NCI-H146 treated with DMSO at 0.1 percent for 48 hours (cell line): ENCODE results near the gene ZNF519.

Experiments used
- DNase-seq: peaks from one replicate; lab custom pipeline; 2025; ENCODE audit not compliant: unreplicated experiment; lab: John Stamatoyannopoulos, UW

ZNF519 gene

DNA sequence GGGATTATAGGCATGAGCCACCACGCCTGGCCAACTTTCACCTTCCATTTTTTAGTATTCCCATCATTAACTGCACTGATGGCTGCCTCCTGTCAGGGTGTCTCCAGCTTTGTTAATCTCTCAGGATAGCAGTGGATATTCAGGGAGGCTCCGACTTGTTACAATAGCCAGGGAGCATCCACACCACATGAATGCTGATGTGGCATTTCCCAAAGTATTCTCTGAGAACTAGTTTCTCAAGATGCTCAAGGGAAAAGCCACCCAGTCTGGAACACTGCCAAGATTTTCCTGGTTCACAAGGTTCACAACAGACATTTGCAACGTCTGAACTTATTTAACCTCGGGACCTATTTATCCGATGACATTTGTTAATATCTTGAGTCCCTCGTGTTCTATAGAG, 33.8 kb downstream of the ZNF519 start:
- DNase-seq = no peak

DNA sequence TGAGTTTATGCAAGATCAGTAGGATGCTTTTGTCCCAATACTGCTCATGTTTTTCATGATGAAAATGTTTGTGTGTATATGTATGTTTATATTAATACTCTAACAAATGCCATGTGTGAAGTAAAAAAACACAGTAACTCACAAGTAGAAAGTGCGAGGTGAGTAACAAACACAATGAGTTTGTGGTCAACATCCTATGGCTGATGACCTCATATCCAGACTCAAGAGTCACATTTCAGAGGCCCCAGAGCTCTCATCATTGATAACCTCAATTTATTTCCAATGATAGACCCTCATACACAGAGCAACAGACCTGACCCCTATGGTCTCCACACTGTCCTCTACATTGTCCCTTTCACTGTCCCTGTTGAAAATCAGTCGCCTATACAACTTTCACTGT, 34.5 kb downstream of the ZNF519 start:
- no peak for DNase-seq

DNA sequence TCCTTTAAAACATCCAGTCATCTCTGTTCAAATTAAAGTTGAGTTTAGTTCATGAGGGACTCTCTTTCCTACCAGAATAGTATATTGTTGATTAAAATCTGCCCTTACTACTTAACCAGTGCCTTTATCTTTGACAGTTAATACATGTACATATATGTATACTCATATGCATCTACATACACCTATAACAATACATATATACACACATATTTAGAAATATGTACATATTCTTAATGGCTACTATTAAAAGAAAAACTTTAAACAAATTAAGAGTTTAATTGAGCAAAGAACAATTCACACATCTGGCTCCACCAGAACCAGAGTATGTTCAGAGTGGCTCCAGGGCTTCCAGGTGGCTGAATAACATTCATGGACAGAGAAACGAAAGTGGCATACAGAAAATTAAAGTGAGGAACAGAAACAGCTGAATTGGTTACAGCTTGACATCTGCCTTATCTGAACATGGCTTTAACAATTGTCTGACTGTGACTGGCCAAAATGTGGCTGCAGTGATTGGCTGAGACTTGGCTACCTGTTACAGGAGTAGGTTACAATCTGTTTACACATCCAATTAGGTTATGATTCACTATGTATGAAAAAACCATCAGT, 38.8 kb downstream of the ZNF519 start:
- no peak for DNase-seq

DNA sequence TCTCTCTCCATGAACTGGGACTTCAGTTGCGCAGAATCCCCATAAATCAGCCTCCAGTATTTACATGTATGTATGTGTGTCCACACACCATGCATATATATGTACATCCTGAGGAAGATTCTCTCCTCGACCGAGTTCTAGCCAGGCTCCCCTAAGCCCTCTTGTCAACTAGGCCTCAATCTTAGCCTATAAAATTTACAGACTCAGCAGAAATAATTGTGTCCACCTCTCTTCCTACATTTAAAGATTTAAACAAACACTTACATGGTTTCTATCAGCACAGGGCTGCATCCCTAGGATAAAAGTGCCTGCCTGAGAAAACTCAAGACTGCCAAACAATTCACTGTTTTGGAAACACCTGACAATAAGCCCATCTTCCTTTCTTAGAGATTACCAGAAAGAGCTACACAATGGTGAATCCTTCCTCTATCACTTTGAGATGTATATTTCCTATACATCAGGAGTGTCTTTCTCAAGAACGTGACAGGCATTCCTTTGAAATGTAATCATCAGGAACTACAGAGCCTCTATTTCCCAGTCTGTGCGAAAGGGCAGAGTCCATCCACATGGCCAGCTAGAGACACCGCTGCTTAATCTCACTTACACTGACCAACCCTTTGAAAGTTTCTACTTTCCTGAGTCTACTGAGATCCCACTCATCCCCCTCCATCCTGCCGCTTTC, 39.5 kb downstream of the ZNF519 start:
- DNase-seq = no peak

DNA sequence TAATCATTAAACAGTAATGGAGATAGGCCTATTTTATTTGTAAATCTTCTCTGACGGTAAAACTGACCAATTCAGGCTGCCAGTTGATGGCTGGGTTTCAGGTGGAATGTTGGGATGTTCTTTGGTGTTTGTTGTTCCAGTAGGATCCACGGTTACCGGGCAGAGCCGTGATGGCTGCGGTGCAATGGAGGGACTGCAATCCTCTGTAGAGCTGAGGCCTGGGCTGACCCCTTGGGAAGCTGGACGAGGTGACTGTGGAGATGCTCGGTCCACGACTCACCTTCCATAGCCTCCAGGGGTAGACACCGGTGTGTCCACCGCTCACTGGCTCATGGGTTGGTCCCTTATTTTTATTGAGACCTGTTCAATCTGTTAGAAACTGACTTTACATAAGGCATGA, 42.5 kb downstream of the ZNF519 start:
- DNase-seq = no peak

DNA sequence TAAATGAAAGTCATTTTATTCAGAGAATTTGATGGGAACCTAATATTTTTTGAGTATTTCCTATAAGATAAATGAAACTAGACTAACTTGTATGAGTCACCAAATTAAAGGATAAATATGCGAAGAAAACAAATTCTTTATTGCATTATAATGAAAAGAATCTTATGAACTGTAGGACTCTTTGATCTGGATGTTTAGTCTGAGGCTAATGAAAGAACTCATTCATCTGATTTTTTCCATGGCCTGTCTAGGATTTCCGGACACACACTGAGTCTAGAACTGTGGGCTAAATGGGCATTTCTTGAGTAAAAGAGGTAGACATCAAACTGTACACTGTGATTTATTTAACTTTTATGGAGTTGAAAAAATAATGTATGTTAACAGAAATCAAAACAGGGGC, 43.0 kb downstream of the ZNF519 start:
- no peak for DNase-seq

DNA sequence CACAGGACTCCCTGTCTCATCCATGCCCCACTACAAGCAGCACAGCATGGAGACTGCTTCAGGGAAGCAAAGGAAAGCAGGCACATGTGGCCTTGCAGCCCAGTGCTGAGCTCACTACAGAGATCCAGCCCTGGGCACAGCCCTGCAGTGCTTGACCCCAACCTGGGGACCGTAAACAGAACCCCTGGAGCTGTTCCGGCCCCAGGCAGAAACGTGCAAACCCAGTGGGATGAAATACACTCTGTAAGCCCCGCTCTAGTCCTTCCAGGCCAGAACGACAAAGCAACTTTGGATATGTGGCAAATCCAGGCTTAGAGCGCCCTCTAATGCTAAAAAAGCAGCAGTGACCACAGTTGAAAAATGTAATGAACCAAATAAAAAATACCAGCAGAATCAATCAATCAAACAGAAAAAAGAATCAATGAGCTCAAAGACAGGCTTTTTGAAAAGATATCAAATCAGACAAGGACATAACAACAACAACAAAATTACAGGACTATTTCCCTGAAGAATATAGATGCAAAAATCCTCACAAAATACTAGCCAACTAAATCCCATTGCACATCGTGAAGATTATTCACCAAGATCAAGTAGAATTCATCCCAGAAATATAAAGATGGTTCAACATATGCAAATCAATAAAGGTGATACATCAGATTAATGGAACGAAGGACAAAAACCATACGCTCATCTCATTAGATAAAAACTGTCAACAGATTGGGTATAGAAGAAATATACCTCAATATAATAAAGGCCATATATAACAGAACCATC, 45.6 kb downstream of the ZNF519 start:
- peak; percentile 57 for DNase-seq

DNA sequence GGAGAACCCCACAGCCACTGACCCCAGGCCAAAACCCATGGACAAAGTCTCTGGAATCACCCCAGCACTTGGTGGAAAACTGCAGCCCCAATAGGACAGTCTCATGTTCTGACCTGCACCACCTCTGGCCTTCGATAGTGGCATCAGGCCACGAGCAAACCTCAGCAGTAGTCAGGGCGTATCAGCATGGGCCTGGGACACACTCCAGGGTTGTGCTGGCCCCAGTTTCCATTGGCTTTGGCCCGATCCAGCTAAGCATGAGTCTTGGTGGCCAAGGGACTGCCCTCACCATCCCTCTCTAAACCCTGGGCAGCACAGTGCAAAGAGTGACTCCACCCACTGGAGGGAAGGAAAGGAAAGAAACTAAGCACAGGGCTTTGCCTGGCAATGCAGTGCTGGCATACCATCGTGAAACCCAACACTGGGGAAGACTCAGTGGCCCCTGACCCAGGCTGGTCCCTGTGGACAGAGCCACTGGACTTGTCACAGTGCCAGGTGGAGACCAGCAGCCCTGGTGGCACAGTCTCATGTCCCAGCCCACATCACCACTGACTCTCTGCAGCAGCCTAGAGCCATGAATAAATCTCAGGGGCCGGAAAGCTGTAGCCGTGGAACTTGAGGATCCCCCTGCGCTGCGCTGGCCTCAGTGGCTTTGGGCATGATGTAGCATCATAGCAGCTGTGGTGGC, 46.3 kb downstream of the ZNF519 start:
- DNase-seq = no peak

DNA sequence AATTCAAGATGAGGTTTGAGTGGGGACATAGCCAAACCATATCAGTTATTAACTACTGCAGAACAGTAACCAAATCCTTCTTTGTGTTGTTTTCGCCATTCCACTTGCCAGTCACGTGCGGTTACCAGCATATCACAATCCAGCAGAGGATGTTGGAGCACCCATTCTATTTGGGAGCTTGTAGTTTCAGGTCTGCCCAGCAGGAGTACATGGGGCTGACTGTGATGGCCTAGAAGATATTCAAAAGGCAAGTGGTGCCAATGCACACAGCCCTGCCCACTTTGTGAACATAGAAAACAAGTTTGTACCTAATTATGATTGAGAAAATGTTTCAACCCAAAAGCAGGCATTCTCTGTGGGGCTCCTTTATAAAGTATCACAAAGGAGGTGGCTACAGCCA, 57.0 kb downstream of the ZNF519 start:
- DNase-seq = no peak

DNA sequence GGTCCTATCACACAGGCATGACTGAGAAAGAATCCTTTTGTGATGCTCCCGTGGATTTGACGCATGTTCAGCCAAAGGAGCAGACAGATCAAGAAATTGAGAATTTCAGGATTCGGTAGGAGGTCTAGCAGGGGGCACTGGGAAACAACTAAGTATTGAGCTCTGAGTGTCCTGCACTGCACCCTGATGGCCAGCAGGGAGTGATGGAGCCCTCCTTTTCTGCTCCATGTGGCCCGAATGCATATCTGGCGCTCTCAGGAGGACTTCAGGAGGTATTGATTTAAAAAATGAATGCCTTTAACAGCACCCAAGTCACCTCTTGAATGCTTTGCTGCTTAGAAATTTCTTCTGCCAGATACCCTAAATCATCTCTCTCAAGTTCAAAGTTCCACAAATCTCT, 58.0 kb downstream of the ZNF519 start:
- DNase-seq = no peak

DNA sequence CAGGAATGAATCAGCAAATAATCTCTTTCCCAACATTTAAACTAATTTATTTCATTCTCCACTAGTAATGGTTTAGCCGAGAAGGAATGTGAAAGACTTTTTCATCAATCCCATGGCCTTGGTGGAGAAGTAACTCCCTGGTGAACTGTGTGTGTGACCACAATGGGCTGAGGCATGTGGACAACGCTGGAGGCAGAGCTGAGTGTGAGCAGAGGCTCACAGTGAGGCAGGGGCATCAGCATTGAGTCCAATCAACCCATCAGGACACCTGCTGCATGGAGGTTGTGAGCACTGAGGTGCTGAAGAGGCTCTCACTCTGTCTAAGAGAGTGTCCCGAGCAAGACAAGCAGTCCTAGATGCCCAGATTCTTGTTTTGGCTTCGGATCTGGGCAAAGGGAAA, 78.6 kb downstream of the ZNF519 start:
- DNase-seq = no peak
